Measurements from ENCODE around the gene RASA3.
"Not testable (repeated sequence)": the region's sequence is repeated elsewhere in the genome, so short reads cannot be mapped to it uniquely, and the experiment has no call there.

The RASA3 gene

DNA sequence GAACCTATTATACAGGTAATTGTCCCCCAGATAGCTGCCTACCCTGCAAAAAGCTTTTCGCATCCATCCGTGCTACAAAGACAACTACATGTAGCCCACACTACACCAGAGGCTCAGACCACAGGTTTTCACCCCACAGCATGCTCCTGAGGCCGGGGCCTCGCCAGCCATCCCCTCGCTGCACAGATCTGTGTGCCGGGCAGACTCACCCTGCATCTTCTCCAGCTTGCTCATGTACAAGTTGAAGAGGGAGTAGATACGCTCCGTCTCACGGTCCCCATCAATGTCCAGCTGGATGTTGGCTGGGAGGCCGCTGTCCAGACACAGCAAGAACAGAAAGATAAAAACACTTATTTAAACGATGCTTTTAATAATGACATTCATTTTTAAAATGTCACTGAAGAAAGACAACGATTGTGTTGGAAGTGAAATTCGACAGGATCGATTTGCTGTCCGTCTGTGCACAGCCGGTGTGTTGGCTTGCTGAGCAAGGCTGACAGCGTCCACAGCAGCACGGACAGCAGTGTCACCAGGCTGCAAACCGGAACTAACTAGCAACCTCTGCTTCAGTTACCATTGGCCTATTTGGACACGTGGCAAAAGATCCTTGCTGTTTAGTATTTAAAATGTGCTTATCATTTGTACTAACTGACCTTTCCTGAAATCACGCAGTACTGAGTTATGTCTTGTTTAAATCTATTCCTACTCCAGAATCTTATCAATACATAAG, 140.0 kb downstream of the RASA3 start:
- no peak overlapping the region for H3K4me3 ChIP-seq (ENCODE audit: low read depth, low read length)
- DNase-seq (ENCODE audit: low read depth), result no peak
- TF ChIP-seq, protein P1, sequence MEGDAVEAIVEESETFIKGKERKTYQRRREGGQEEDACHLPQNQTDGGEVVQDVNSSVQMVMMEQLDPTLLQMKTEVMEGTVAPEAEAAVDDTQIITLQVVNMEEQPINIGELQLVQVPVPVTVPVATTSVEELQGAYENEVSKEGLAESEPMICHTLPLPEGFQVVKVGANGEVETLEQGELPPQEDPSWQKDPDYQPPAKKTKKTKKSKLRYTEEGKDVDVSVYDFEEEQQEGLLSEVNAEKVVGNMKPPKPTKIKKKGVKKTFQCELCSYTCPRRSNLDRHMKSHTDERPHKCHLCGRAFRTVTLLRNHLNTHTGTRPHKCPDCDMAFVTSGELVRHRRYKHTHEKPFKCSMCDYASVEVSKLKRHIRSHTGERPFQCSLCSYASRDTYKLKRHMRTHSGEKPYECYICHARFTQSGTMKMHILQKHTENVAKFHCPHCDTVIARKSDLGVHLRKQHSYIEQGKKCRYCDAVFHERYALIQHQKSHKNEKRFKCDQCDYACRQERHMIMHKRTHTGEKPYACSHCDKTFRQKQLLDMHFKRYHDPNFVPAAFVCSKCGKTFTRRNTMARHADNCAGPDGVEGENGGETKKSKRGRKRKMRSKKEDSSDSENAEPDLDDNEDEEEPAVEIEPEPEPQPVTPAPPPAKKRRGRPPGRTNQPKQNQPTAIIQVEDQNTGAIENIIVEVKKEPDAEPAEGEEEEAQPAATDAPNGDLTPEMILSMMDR (conservative IDR thresholded peaks at IDR 0.05; ENCODE audit: low read depth, low read length), result no peak

DNA sequence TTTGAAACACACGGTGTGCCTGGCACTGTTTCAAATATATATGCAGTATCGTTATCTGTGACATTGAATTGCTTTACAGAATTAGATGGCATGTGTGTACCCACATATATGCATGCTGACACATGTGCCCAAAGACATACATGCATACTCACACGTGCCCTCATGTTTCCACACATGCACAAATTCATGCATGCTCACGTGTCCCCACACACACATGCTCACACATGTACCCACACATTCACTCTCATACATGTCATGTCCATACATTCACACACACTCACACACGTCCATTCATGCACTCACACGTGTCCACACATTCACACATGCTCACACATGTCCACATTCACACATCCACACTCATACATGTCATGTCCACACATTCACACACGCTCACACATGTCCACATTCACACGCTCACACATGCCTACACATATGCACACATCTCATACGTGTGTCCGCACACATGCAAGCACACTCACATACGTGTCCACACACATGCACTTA, 140.7 kb downstream of the RASA3 start:
- DNase-seq (ENCODE audit: low read depth), result no peak

GRCh38 chr13:113991191-113991669, 141.2 kb downstream of the RASA3 start:
- no peak for DNase-seq (ENCODE audit: low read depth)
- TF ChIP-seq, protein P1 (conservative IDR thresholded peaks at IDR 0.05; ENCODE audit: low read depth, low read length), result no peak
- H3K4me3 ChIP-seq (ENCODE audit: low read depth, low read length), result no peak overlapping the region

More for the DNA sequence above, 140.7 kb downstream of the RASA3 start:
- TF ChIP-seq, protein P1 (conservative IDR thresholded peaks at IDR 0.05; ENCODE audit: low read depth, low read length), result no peak
- no peak overlapping the region for H3K4me3 ChIP-seq (ENCODE audit: low read depth, low read length)

GRCh38 chr13:113990321-113990837, 142.0 kb downstream of the RASA3 start:
- H3K4me3 ChIP-seq (ENCODE audit: low read depth, low read length), result no peak overlapping the region
- DNase-seq (ENCODE audit: low read depth), result no peak
- TF ChIP-seq, protein P1 (conservative IDR thresholded peaks at IDR 0.05; ENCODE audit: low read depth, low read length), result no peak

GRCh38 chr13:113989585-113990300, 142.7 kb downstream of the RASA3 start:
- no peak for DNase-seq (ENCODE audit: low read depth)
- TF ChIP-seq, protein P1 (conservative IDR thresholded peaks at IDR 0.05; ENCODE audit: low read depth, low read length), result no peak
- no peak overlapping the region for H3K4me3 ChIP-seq (ENCODE audit: low read depth, low read length)

DNA sequence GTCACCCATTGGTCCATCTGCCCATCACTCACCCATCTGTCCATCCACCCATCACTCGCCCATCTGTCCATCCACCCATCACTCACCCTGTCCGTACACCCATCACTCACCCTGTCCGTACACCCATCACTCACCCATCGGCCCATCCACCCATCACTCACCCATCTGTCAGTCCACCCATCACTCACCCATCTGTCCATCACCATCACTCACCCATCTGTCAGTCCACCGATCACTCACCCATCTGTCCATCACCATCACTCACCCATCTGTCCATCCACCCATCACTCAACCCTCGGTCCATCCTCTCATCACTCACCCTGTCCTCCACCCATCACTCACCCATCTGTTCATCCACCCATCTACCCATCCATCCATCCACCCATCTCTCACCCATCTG, 143.6 kb downstream of the RASA3 start:
- H3K4me3 ChIP-seq (ENCODE audit: low read depth, low read length); DNase-seq (ENCODE audit: low read depth): not testable (repeated sequence)

GRCh38 chr13:113982296-113982661, 150.1 kb downstream of the RASA3 start:
- no peak overlapping the region for H3K4me3 ChIP-seq (ENCODE audit: low read depth, low read length)
- DNase-seq (ENCODE audit: low read depth), result no peak
- TF ChIP-seq, protein P1 (conservative IDR thresholded peaks at IDR 0.05; ENCODE audit: low read depth, low read length), result no peak

All from choroid plexus epithelial cell (primary cell).